Middle frontal gyrus (tissue), 1 donor: ENCODE measurements around the gene ARHGEF4.

Experiments used
- DNase-seq: peaks from one replicate; pipeline ENCODE4 v3.0.0-alpha.2; 2015; ENCODE audit warnings: low spot score; ENCODE audit errors: extremely low spot score

ARHGEF4 gene

GRCh38 chr2:130836501-130837174 is at the start of gene ARHGEF4:
ARHGEF4 (plus strand) TSS chr2:130836914; CDS start chr2:130836954, 40 bp downstream.
- DNase-seq: no peak

DNA sequence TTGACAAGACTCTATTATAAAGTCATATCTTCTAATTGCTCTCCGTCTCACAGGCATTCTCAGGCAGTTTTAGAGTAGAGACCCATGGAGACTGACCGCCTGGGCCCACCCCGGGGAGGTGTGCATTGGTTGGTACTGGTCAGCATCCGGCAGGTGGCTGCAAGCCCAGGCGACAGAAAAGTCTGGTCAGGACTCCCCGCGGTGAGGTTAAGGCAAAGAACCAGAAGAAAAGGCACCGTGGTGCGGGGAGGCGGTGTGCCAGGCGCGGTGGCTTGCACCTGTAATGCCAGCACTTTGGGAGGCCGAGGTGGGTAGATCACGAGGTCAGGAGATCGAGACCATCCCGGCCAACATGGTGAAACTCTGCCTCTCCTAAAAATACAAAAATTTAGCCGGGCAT is 48.9 kb upstream of the ARHGEF4 start:
- no peak for DNase-seq

GRCh38 chr2:130790312-130790711 is 46.4 kb upstream of the ARHGEF4 start:
- DNase-seq: no peak

DNA sequence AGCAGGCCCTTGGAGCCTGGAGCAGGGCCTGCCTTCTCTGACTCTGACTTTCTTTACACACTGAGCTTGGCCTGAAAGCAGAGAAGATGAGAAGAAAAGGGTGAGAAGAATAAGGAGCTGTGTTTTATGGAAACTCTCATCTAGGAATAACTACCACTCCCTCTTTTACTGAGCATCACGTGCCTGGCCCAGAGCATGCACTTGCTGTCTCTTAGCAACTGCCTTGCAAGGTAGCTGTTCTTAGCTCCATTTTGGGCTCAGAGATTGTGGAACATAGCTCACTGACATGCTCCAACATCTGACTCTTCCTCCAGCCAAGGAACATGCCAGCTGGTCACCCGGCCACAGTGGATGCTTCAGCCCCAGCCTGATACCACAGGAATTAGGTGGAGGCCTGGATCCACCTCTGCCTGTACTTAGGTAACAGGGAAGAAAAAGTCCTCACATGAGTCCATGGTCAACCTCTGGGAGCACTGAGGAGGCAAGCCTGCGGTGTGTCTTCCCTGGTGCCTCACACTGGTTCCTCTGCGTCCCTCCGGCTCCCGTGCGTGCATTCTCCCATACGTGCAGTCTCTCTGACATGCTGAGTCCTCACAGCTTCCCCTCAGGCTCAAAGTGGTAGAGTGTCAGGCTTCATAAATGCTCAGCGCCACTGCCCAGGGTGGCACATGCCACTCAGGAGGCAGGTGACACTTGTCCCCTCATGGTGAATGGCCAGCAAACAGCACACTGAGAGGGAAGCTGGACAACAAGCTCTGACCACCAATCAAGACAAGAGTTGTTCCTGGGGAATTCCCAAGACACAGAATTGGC is 45.7 kb upstream of the ARHGEF4 start:
- no peak for DNase-seq

GRCh38 chr2:130791617-130791939 is 45.1 kb upstream of the ARHGEF4 start:
- DNase-seq: no peak

- DNase-seq: no peak
Measured at GRCh38 chr2:130795431-130795830, 41.3 kb upstream of the ARHGEF4 start.

DNA sequence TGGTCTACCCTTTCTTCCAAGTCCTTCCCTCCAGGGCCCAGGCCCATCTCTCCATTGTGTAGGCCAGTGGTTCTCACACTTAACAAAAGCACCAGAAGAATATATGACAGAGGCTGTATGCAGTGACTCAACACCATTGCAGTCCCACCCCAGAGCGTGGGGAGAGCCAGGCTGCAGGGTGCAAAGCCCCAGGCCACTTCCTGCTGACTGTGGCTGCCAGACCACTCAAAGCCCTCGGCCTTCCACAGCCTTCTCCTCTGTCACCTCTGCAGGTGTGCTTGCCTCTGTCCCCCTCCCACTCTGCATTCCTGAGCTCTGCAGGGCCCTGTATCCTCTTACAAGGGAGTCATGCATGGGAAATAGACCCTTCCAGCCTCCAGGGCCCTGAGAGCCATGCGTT is 40.4 kb upstream of the ARHGEF4 start:
- no peak for DNase-seq

DNA sequence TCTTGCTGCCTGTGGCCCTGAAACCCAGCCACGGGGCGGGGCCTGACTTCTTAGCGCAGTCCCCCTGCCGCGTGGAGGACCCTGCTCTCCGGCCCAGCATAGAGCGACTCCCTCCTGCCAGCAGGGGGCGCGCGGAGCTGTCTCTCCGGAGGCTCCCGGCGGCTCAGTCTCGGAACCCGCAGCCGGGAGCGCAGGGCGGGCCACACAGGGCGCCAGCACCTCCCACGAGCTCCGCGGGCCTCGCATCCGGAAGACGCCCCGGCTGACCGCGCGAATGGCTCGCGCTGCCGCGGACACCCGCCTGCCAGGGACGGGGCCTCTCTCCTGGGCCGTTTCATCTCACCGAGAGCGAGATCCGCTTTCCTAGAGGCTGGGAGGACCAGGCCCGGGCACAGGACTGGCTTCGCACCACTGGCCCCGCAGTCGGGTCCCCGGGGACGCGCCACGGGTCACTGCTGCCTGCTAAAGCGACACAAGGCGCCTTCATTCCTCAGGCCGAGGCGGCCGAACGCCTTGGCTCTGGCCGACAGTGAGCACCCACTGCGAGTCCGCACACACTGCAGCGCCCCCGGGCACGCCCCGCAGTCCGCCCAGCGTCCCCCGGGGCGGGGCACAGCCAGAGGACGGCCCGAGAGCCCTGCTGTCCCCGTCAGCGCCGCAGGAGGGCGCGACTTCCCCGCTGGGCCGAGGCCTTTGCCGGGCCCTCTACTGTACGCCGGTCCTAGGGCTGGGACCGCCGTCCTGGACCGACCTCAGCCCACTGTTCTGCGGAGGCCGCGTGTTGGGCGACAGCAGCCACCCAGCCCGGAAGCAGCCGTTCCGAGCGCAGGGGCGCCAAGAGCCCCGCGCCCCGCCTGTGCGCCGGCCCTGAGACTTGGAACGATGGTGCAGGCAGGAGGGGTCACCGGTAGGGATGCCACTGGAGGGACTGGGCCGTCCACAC is 39.0 kb upstream of the ARHGEF4 start:
- peak; percentile 81 for DNase-seq

DNA sequence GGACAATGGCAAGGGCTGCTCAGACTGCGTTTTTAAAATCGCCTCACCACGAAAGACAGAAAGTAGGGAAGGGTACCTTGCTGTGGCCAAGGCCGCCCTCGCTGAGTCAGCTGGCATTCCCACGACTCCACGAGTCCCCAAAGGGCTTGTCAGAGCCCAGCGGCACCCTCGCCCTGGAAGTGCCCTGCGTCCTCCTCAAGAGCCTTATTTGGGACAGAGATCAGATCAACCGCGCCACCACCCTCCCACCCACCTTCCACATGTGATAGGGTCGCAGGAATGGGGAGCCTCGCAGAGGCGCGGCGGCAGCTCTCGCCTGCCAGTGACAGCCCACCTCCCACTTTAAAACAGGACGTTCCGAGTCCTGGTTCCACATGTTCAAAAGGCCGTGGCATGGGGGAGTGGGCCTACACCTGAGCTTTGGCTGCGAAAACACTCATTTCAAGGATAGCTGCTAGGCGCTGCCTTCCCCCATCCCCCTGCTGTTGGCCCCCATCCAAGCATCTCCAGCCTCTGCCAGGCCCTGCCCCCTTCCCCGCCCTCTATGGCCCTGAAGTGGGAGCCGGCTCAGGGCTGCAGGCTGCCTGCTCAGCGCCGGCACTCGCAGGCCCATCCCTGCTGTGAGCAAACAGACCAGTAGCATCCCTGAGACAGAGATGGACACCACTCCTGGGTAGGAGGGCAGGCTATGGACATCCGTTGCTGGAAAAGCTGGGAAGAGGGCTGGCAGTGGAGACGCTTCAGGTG is 38.1 kb upstream of the ARHGEF4 start:
- no peak for DNase-seq

- no peak for DNase-seq
Measured at GRCh38 chr2:130799295-130799694, 37.4 kb upstream of the ARHGEF4 start.

DNA sequence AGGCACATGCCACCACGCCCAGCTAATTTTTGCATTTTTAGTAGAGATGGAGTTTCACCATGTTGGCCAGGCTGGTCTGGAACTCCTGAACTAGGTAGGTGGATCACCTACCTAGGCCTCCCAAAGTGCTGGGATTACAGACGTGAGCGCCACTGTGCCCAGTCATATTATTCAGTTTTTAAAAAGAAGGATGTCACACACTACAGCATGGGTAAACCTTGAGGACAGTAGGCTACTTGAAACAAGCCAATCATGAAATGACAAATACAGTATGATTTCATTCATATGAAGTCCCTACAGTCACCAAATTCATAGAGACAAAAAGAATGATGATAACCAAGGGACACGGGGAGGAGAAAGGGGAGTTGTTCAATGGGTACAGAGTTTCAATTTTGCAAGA is 31.1 kb upstream of the ARHGEF4 start:
- DNase-seq: no peak

- no peak for DNase-seq
Measured at GRCh38 chr2:130806370-130806769, 30.3 kb upstream of the ARHGEF4 start.

DNA sequence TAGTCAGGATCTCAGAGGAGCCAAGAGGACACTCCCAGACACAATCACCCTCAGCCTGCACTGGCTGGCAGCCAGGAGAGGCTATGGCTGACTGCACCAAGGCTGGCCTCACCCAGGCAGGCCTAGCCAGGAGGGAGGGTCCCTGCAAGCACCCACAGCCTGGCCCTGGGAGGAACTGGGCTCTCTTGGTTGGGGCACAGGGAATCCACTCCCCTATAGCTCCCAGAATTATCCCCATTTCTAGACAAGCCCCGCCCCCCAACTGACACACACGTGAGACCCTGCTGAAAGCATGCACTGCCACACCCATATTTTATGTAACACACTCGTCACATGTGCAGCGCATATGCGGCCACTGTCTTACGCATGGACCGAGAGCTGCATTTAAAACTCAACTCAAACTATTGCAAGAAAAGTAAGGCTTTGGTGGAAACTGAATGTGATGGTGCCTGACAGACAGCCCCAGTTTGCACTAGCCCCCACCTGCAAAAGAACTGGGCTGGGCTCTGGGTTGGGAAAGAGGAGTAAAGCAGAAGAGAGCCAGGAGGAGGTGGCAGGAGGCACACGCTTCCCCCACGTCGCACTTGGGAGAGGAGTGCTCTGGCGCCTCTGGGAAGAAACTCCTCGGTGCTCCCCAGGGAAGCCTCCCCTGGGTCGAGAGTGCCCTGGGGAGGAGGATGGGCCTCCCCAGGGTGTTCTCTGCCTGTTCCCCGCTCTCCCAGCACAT is 28.9 kb upstream of the ARHGEF4 start:
- no peak for DNase-seq

DNA sequence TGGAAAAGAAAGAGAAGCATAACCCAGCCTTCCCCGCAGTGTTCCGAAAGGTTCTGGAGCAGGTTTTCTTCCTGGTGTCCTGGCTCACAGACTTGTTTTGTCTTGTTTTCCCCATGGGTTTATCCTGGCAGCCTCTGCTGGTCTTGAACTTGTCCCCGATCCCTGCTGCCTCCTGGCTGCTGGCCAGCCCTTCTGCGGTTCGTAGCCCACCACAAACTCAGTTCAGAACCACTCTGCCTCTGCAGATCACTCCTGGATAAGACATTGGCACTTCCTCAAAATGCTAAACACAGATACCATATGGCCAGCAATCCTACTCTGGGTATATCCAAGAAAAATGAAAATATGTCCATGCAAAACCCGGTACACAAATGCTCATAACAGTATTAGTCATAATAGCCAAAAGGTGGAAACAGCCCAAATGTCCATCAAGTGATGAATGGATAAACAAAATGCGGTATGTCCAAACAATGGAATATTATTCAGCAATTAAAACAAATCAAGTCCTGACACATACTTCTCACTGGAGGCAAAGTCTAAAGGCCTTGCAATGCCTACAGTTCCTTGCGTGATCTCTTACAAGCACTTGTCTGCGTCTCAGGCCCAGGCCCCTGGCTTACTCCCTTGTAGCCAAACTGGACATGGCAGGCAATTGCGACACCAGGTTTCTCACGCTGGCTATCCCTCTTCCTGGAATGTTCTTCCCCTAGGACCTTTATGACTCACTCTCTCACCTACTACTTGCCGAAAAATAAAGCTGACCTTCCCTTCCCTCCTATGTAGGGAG is 28.0 kb upstream of the ARHGEF4 start:
- no peak for DNase-seq

- no peak for DNase-seq
Measured at GRCh38 chr2:130810490-130810889, 26.2 kb upstream of the ARHGEF4 start.

- no peak for DNase-seq
Measured at GRCh38 chr2:130813722-130814121, 23.0 kb upstream of the ARHGEF4 start.

- DNase-seq: no peak
Measured at GRCh38 chr2:130814931-130815680, 21.6 kb upstream of the ARHGEF4 start.

GRCh38 chr2:130818809-130819208 is 17.9 kb upstream of the ARHGEF4 start:
- DNase-seq: no peak

- DNase-seq: no peak
Measured at GRCh38 chr2:130819226-130819607, 17.5 kb upstream of the ARHGEF4 start.
